A673 (cell line): ENCODE data around the gene ARHGAP22.

Experiments
- CTCF ChIP-seq: fragments of 300-800, 200-600 bp; sonication (generic); conservative IDR thresholded peaks from 2 replicates; pipeline ENCODE4 v1.5.1; 2017; ENCODE audit warnings: low read depth, mild to moderate bottlenecking, antibody characterized with exemption, low read length, moderate library complexity, mixed read lengths
- EZH2 ChIP-seq: fragments of 200-600 bp; sonication (generic); IDR thresholded peaks from 2 replicates; pipeline ENCODE4 v1.6.1; 2017; ENCODE audit warnings: borderline replicate concordance, low read depth, mild to moderate bottlenecking, mixed read lengths, antibody characterized with exemption, low read length; ENCODE audit not compliant: poor library complexity, severe bottlenecking

- no peak for TF ChIP-seq CTCF
- TF ChIP-seq EZH2 = no peak
Measured at GRCh38 chr10:48410503-48410902, 194.4 kb downstream of the ARHGAP22 start.
